Endothelial cell of umbilical vein (primary cell): ENCODE results near the gene CERKL. TPM values are rescaled to one million over a fixed set of nuclear protein-coding genes. Genes with fewer than 3 reads are reported as not detected.

ENCODE experiments used
- BruUV-seq: library from RNA; stranded (reverse); fragments of 400-500 nt; replicated peaks from 2 replicates; lab custom pipeline; 2021; lab: Mats Ljungman, UMichigan
- CTCF ChIA-PET: fragments of 300-600, 350-600 bp; sonication (Branson Sonifier 250); formaldehyde crosslinking; loops from one replicate; lab custom pipeline; 2021; ENCODE audit warnings: antibody characterized with exemption, inconsistent platforms; lab: Charles Lee
- POLR2A ChIA-PET: fragments of 300-600, 350-600 bp; sonication (Branson Sonifier 250); formaldehyde crosslinking; loops from one replicate; lab custom pipeline; 2021; ENCODE audit warnings: antibody characterized with exemption, inconsistent platforms; lab: Charles Lee
- DNase-seq: peaks from one replicate; pipeline ENCODE4 v3.0.0-alpha.2; 2011; ENCODE audit warnings: low read depth, low spot score
- FAIRE-seq: peaks from 2 replicates; lab custom pipeline; 2011; peaks lifted over from hg19 to GRCh38; lab: Jason Lieb, UNC
- H2AFZ ChIP-seq: 2 replicates; pipeline ENCODE4 v1.6.0; 2012; ENCODE audit warnings: low read depth, low read length, control low read depth, inconsistent platforms
- H3K27ac ChIP-seq: 2 replicates; pipeline ENCODE4 v1.5.1; 2011; ENCODE audit warnings: low read depth, mild to moderate bottlenecking, control low read depth, low read length, moderate library complexity; ENCODE audit not compliant: insufficient read depth
- H3K27me3 ChIP-seq, 2 experiments: 2 replicates each; pipeline versions ENCODE4 v1.6.0 to v1.6.1; 2011; ENCODE audit warnings: low read length in 2 of 2, mixed read lengths in 1 of 2; ENCODE audit not compliant: control insufficient read depth in 2 of 2, insufficient read depth in 2 of 2
- H3K36me3 ChIP-seq, 2 experiments: 2 replicates in 1 of 2; 3 replicates in 1 of 2; pipeline ENCODE4 v1.5.1; 2011; ENCODE audit warnings: low read length in 2 of 2, mild to moderate bottlenecking in 1 of 2, moderate library complexity in 1 of 2; ENCODE audit not compliant: control insufficient read depth in 2 of 2, insufficient read depth in 2 of 2; ENCODE audit errors: extremely low read depth in 1 of 2
- H3K4me1 ChIP-seq: 3 replicates; pipeline ENCODE4 v1.5.1; 2011; ENCODE audit warnings: mild to moderate bottlenecking, low read length; ENCODE audit not compliant: control insufficient read depth, insufficient read depth; ENCODE audit errors: extremely low read depth
- H3K4me2 ChIP-seq: 2 replicates; pipeline ENCODE4 v1.6.1; 2011; ENCODE audit warnings: low read length, control low read depth, mixed read lengths; ENCODE audit not compliant: insufficient read depth
- H3K4me3 ChIP-seq, 3 experiments: fragments of 200-600 bp in 1 of 3; sonication (generic), shearing (Covaris generic) in 1 of 3; replicated peaks in 1 of 3; 2 replicates each; pipeline ENCODE4 v1.5.1; 2011 to 2016; ENCODE audit warnings: control low read depth in 3 of 3, low read length in 3 of 3, mild to moderate bottlenecking in 2 of 3, inconsistent platforms in 1 of 3, low read depth in 1 of 3, moderate library complexity in 1 of 3; ENCODE audit not compliant: insufficient read depth in 1 of 3
- H3K79me2 ChIP-seq: 2 replicates; pipeline ENCODE4 v1.6.0; 2012; ENCODE audit warnings: low read length, inconsistent platforms; ENCODE audit not compliant: control insufficient read depth, insufficient read depth
- H3K9ac ChIP-seq: replicated peaks from 2 replicates; pipeline ENCODE3; 2011; ENCODE audit warnings: low read length, control low read depth; ENCODE audit not compliant: insufficient read depth; ENCODE audit errors: extremely low read depth
- H3K9me1 ChIP-seq: replicated peaks from 3 replicates; pipeline ENCODE4 v1.6.0; 2011; ENCODE audit warnings: mild to moderate bottlenecking, low read length; ENCODE audit not compliant: control insufficient read depth, insufficient read depth; ENCODE audit errors: extremely low read depth
- H3K9me3 ChIP-seq: replicated peaks from 2 replicates; pipeline ENCODE4 v1.5.1; 2012; ENCODE audit warnings: low read length, inconsistent platforms; ENCODE audit not compliant: control insufficient read depth, insufficient read depth
- H4K20me1 ChIP-seq: replicated peaks from 2 replicates; pipeline ENCODE3; 2011; ENCODE audit warnings: mild to moderate bottlenecking, low read length; ENCODE audit not compliant: control insufficient read depth, insufficient read depth; ENCODE audit errors: extremely low read depth
- CTCF ChIP-seq, 2 donors: IDR thresholded peaks; 1 replicate in 1 of 2; 2 replicates in 1 of 2; pipeline ENCODE4 v1.5.1; 2011; ENCODE audit warnings: low read length in 2 of 2, mild to moderate bottlenecking in 2 of 2, moderate library complexity in 2 of 2, control low read depth in 1 of 2, inconsistent platforms in 1 of 2, low read depth in 1 of 2; ENCODE audit not compliant: insufficient read depth in 1 of 2; ENCODE audit errors: extremely low read depth in 1 of 2
- EZH2 ChIP-seq: IDR thresholded peaks from 2 replicates; pipeline ENCODE4 v1.6.1; 2012; ENCODE audit warnings: borderline replicate concordance, low read depth, mild to moderate bottlenecking, moderate library complexity, low read length, inconsistent platforms; ENCODE audit not compliant: severe bottlenecking
- FOS ChIP-seq: IDR thresholded peaks from 2 replicates; pipeline ENCODE4 v1.6.1; 2011; ENCODE audit warnings: mild to moderate bottlenecking, low read length, moderate library complexity, borderline replicate concordance; ENCODE audit not compliant: insufficient read depth
- GATA2 ChIP-seq: IDR thresholded peaks from 2 replicates; pipeline ENCODE4 v1.7.0; 2011; ENCODE audit warnings: low read depth, mild to moderate bottlenecking, moderate library complexity, mixed read lengths, low read length; ENCODE audit not compliant: insufficient read length, insufficient read depth
- JUN ChIP-seq: IDR thresholded peaks from 2 replicates; pipeline ENCODE4 v1.6.1; 2011; ENCODE audit warnings: borderline replicate concordance, low read depth; ENCODE audit not compliant: insufficient read length, insufficient read depth
- MYC ChIP-seq: IDR thresholded peaks from one replicate; pipeline ENCODE4 v1.6.1; 2011; ENCODE audit warnings: mild to moderate bottlenecking, low read depth, low read length
- POLR2A ChIP-seq: IDR thresholded peaks from 2 replicates; pipeline ENCODE4 v1.6.1; 2012; ENCODE audit warnings: low read depth, mild to moderate bottlenecking, control low read depth, low read length
- POLR2AphosphoS5 ChIP-seq: IDR thresholded peaks from 2 replicates; pipeline ENCODE4 v1.6.1; 2012; ENCODE audit warnings: low read depth, mild to moderate bottlenecking, control low read depth, low read length, moderate library complexity; ENCODE audit not compliant: insufficient read depth
- dilution Hi-C: fragments of 300-500 bp; cut with MboI; formaldehyde crosslinking; loops from one replicate; pipeline ENCODE4 v1.15.0; 2019; ENCODE audit warnings: low sequenced_read_pairs; ENCODE audit not compliant: extremely low pct_ligation_motif_present
- intact Hi-C: fragments of 100-400 bp; cut with micrococcal nuclease; formaldehyde crosslinking; loops from one replicate; pipeline ENCODE4 v1.10.0; 2022
- polyA plus RNA-seq, 4 experiments: library from polyadenylated mRNA; depleted of rRNA in 3 of 4; stranded (reverse) in 3 of 4; unstranded in 1 of 4; fragments of >200 nt; gene quantifications; 2 replicates each; pipeline versions ENCODE4 v1.2.1 to v1.2.3, GENCODE V29; 2011 to 2012; ENCODE audit warnings: missing spikeins in 1 of 4
- total RNA-seq: library from RNA; stranded (reverse); gene quantifications from 2 replicates; pipeline ENCODE4 v1.2.3, GENCODE V29; 2021
- TF ChIP-seq, protein P1 (sequence below): IDR thresholded peaks from 2 replicates; pipeline ENCODE4 v1.6.1; 2011; ENCODE audit not compliant: insufficient read depth, insufficient read length

CERKL gene
- total and polyA plus RNA-seq, 2 donors (not counting 3 experiments of a cell fraction or from before 2014, with no cell fraction given): not detected

DNA sequence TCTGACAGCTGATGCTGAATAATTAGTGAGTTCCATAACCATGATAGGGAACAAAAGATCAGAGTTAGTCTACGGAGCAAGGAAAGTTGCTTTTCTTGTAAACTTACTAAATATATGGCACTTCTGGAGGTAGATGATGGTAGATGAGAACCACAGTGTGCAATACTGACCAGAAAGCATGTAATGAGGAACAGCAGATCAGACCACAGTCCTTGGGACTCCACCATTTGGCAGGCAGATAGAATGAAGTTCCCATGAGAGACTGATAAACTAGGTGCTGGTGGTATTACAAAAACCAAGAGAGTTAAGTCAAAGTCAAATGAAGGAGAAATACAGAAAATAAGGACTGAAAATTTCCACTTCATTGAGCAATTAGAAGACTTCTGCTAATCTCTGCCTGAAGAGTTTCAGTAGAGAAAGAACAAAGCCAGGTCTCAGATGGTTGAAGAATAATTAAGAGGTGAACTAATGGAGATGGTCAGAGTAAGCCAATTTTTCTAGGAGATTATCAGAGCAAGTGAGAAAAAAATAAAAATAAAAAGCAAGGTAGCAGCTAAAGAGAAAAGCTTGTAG, 10.4 kb downstream of the CERKL start:
- H3K36me3 ChIP-seq: no peaks in the 10 kb centered on the region
- POLR2A ChIA-PET: no interaction called here
- H3K9me1 ChIP-seq: no peaks in the 10 kb centered on the region
- H3K27me3 ChIP-seq: no peaks in the 10 kb centered on the region
- no peak overlapping the region for H3K27ac ChIP-seq
- BruUV-seq: no TSS peak
- no peak for TF ChIP-seq FOS
- TF ChIP-seq CTCF (IDR thresholded peaks at IDR 0.05; ENCODE audit: extremely low read depth in 1 of 2, insufficient read depth in 1 of 2, low read depth in 1 of 2, low read length in 2 of 2): no peak
- TF ChIP-seq, protein P1, sequence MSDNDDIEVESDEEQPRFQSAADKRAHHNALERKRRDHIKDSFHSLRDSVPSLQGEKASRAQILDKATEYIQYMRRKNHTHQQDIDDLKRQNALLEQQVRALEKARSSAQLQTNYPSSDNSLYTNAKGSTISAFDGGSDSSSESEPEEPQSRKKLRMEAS: no peak
- no peak for TF ChIP-seq EZH2
- no peak for TF ChIP-seq POLR2A
- no peak for TF ChIP-seq MYC
- no peak for TF ChIP-seq GATA2
- no peak for TF ChIP-seq JUN
- no peak for TF ChIP-seq POLR2AphosphoS5
- no peak for FAIRE-seq
- H3K4me2 ChIP-seq: no peak overlapping the region
- dilution Hi-C loops: no loop called here
- no peak overlapping the region for H3K9ac ChIP-seq
- CTCF ChIA-PET: no interaction called here
- H3K4me3 ChIP-seq: no peak overlapping the region
- intact Hi-C loops: no loop called here
- no peak overlapping the region for H2AFZ ChIP-seq
- no peaks in the 10 kb centered on the region for H3K4me1 ChIP-seq
- no peaks in the 10 kb centered on the region for H3K9me3 ChIP-seq
- DNase-seq: no peak
- no peaks in the 10 kb centered on the region for H4K20me1 ChIP-seq
- no peaks in the 10 kb centered on the region for H3K79me2 ChIP-seq
